ENCODE results near the gene IRS2.

IRS2 gene

DNA sequence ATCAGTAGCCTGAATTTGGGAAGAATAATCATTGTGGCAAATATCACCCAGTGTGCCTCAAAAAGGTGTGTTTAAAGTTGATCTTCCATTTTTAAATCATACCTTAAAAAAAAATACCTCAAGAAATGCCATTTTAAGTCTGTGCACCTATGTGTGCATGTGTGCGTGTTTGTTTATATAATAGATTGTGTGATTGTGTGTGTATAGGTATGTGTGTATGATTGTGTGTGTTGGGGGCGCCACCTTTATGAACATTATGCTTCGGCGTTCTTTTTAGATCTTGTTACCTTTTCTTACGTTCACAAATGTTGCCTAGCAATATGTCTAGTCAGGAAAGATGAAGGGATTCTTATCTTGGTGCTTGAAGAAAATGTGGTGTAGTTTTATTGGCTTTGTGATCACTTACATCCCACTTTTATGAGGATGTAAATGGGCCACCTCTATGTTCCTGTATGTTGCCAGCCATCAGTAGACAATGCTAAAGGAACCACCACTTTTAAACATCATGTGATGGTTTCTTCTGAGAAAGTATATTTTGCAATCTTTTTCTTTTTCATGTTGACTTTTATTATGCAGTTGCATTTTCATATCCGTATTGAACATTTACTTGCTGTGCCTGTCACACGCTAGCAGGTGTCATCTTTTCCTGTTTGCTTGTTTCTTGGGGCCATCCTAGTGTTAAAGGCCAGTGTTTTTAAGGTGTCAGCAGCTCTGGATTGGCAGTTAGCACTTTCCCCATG, 2.2 kb upstream of the IRS2 start:
- TF ChIP-seq GATA3 (IDR thresholded peaks at IDR 0.05; ENCODE audit: low read depth, low read length): no peak
- no peak for TF ChIP-seq GATA2 (IDR thresholded peaks at IDR 0.05; ENCODE audit: low read depth, low read length)

DNA sequence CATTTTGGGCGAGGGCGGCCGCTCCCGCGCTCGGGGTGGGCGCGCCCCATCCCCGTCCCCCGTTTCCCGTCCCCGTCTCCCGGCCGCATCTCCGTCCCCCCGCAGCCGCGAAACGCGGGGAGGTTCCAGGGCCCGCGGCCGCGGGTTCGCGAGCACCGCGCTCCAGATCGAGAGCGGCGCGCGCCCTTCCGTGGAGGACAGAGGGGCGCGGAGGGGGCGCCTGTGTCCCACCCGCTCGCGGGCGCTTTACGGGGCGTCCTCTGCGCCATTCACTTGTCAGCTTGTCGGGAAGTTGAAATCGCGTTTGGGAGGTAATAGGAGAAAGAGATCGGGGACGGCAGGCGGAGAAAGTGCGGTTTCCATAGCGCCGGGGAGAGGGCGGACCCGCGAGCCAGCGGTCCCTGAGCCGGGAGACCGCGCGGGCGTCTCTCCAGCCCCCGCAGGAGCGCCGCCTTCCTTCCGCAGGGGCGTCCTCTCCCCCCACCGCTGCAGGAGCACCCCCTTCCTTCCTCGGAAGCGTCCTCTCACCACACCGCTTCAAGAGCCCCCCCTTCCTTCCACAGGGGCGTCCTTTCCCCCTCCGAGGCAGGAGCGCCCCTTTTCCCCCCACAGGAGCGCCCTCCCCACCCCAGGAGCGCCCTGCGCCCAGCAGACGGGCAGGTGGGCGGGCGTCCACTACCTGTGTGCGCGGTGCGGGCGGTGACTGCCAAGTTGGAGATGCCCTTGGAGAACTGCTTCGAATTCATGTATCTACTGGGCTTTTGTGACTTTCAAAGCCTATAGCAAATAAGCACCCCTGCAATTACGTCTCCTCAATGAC, 962 bp upstream of the IRS2 start:
- TF ChIP-seq GATA2 (IDR thresholded peaks at IDR 0.05; ENCODE audit: low read depth, low read length) (no peak), GATA3 (IDR thresholded peaks at IDR 0.05; ENCODE audit: low read depth, low read length) (no peak)

DNA sequence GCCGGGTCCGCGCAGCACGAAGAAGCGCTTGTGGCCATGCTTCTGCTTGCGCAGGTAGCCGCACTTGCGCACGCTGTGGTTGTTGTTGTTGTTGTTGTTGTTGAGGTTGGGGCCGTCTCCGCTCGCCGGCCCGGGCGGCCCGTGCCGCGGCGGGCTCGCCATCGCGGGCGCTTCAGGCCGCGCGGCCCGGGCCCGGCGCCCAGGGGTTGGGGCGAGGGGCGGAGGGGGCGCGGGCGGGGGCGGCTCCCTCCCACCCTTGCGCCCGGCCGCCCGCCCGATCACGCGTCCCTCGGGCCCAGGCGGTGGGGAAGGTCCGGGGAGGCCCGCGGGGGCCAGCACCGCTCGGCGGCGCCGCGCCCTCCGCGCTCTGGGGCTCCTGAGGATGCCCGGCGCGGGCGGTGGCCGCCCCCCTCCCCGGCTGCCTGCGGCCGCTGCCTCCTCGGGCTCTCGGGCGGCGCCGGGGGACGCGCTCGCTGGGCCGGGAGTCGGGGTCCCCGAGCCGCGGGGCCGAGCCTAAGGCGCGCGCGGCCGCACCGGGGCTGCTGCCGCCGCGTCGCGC, 412 bp downstream of the IRS2 start:
- no peak for TF ChIP-seq GATA3 (IDR thresholded peaks at IDR 0.05; ENCODE audit: low read depth, low read length)
- no peak for TF ChIP-seq GATA2 (IDR thresholded peaks at IDR 0.05; ENCODE audit: low read depth, low read length)

DNA sequence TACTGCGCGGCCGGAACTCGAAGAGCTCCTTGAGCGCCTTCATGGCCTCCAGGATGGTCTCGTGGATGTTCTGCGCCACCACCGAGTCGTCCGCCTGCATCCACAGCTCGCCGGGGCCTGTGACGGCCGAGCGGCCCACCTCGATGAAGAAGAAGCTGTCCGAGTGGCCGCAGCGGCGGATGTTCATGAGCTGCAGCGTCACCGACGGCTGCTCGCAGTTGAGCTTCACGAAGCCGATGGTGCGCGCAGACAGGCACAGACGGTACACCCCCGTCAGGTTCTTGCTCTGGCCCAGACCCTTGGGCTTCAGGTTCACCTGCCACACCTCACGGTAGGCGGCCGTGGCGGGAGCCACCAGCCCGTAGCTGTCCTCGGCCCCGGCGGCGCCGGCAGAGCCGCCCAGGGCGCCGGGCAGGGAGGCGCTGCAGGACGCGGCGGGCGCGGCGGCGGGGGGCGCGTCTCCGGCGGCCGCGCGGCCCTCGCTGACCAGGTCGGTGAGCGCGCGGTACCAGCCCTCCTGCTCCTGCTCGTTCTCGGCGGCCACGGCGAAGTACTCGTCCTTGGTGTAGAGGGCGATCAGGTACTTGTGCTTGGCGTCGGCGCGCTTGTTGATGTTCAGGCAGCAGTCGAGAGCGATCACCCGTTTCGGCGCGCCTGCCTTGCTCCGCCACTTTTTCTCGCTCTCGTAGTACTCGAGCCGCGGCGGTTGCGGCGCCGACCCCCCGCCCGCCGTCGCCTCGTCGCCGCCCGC, 1.1 kb downstream of the IRS2 start:
- TF ChIP-seq GATA3 (IDR thresholded peaks at IDR 0.05; ENCODE audit: low read depth, low read length) (no peak), GATA2 (IDR thresholded peaks at IDR 0.05; ENCODE audit: low read depth, low read length) (no peak)

DNA sequence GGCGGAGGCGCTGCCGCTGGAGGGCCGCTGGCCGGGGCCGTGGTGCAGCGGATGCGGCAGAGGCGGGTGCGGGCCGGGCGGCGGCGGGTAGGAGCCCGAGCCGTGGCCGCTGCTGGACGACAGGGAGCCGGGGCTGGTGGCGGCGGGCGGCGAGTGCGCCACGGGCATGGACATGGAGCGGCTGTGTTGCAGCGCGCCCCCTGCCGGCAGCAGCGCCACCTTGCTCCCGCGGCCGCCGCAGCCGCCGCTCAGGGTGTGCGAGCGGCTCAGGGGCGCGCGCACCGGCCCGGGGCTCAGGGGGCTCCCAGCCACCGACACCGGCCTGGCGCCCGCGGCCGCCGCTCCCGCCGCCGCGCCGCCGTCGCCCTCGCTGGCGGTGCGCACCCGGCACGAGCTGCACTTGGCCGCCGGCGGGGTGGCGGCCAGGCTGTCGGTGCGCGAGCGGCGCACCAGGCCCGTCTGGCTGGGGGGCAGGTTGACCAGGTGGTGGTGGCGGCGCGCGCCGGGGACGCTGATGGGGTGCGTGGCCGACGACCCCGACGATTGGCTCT, 1.7 kb downstream of the IRS2 start:
- TF ChIP-seq GATA2 (IDR thresholded peaks at IDR 0.05; ENCODE audit: low read depth, low read length) (no peak), GATA3 (IDR thresholded peaks at IDR 0.05; ENCODE audit: low read depth, low read length) (no peak)

DNA sequence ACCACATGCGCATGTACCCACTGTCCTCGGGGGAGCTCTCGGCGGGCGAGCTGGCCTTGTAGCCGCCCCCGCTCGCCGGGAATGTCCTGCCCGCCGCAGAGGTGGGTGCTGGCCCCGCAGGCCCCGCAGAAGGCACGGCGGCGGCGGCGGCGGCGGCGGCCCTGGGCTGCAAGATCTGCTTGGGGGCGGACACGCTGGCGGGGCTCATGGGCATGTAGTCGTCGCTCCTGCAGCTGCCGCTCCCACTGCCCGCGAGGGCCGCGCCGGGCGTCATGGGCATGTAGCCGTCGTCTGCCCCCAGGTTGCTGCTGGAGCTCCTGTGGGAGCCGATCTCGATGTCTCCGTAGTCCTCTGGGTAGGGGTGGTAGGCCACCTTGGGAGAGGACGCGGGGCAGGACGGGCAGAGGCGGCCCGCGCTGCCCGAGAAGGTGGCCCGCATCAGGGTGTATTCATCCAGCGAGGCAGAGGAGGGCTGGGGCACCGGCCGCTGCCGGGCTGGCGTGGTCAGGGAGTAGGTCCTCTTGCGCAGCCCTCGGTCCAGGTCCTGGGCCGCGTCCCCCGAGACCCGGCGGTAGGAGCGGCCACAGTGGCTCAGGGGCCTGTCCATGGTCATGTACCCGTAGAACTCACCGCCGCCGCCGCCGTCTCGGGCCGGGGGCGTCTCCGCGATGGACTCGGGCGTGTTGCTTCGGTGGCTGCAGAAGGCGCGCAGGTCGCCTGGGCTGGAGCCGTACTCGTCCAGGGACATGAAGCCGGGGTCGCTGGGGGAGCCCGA, 2.4 kb downstream of the IRS2 start:
- TF ChIP-seq GATA3 (IDR thresholded peaks at IDR 0.05; ENCODE audit: low read depth, low read length): no peak
- no peak for TF ChIP-seq GATA2 (IDR thresholded peaks at IDR 0.05; ENCODE audit: low read depth, low read length)

DNA sequence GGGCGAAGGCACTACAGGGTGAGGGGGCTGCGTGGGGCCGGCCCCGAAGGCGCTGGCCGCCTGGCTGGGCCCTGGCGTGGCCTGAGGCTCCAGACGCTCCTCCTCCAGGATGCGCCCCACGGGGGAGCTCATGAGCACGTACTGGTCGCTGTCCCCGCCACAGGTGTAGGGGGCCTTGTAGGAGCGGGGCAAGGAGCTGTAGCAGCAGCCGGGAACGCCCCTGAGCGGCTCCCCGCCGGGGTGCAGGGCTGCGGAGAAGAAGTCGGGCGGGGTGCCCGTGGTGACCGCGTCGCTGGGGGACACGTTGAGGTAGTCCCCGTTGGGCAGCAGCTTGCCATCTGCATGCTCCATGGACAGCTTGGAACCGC, 3.0 kb downstream of the IRS2 start:
- no peak for TF ChIP-seq GATA3 (IDR thresholded peaks at IDR 0.05; ENCODE audit: low read depth, low read length)
- TF ChIP-seq GATA2 (IDR thresholded peaks at IDR 0.05; ENCODE audit: low read depth, low read length): no peak

DNA sequence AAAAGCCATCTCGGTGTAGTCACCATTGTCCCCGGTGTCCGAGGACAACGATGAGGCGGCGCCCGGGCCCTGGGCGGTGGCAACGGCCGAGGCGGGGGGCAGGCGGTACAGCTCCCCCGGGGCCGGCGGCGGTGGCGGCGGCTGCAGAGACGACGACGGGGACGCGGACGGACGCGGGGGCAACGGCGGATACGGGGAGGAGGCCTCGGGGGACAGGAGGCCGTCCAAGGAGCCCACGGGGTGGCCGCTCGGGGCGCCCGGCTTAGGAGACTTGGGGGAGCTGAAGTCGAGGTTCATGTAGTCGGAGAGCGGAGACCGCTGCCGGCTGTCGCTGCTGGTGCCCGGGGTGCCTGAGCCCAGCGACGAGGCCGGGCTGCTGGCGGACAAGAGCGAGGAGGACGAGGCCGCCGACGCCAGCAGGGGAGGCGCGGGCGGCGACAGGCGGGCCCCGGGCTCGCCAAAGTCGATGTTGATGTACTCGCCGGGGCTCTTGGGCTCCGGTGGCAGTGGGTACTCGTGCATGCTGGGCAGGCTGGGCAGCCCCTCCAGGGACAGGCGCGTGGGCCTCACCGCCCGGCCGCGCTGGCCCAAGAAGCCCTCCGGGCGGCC, 3.5 kb downstream of the IRS2 start:
- TF ChIP-seq GATA2 (IDR thresholded peaks at IDR 0.05; ENCODE audit: low read depth, low read length): no peak

DNA sequence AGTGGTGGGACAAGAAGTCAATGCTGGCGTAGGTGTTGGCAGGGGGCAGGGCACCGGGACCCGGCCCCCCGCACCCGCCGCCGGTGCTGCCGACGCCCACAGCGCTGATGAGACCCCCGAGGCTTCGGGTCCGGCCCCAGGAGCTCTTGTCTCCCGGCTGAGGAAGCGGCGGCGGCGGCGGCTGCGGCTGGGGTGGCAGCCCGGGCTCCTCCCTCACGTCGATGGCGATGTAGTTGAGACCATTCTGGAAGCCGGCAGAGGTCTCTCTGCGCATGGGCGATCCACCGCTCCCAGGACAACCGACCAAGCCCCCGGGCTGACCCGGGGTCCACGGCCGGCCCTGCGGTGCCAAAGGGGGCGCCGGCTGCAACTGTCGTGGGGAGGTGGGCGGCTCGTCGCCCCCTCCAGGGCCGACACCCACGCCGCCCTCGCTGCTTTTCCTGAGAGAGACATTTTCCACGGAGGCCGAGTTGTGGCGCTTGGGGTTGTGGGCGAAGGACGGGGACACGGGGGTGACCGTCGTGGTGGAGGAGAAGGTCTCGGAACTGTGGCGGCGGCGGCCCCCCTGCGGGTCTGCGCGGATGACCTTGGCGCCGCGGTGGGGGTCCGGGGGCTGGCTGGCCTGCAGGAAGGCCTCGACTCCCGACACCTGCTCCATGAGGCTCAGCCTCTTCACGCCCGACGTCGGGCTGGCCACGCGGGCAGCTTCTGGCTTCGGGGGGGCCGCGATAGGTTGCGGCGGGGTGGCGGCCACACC, 4.1 kb downstream of the IRS2 start:
- no peak for TF ChIP-seq GATA2 (IDR thresholded peaks at IDR 0.05; ENCODE audit: low read depth, low read length)
- no peak for TF ChIP-seq GATA3 (IDR thresholded peaks at IDR 0.05; ENCODE audit: low read depth, low read length)

DNA sequence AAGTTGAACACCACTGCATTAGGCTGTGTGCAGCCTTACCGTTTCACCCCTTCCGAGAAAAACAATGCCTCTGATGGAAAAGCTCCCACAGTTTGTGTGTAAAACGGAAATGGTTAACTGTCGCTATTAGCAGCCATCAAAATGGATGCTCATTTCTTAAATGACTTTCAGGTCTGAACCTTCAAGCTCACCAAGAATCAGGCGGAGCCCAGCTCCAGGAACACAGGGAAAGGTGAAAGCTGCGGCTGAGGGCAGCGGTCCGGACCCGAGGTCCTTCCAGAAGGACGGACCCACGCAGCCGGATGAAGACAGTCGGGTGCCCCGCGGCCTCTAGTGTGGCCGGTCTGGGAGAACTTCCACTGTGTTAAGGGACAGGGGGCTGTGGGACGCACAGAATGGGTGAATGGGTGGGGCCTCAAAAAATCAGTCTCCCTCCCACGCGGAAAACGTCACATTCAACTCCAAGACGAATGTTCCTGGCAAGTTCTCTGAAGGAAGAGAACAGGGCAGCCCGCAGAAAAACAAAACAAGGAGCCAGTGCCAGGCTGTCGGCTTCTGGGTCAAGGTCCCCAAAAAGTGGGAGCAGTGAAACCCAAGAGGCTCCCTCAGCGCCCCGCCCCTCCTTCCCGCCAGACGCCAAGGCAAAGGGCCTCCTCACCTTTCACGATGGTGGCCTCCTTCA, 4.9 kb downstream of the IRS2 start:
- TF ChIP-seq GATA2 (IDR thresholded peaks at IDR 0.05; ENCODE audit: low read depth, low read length) (no peak), GATA3 (IDR thresholded peaks at IDR 0.05; ENCODE audit: low read depth, low read length) (no peak)

DNA sequence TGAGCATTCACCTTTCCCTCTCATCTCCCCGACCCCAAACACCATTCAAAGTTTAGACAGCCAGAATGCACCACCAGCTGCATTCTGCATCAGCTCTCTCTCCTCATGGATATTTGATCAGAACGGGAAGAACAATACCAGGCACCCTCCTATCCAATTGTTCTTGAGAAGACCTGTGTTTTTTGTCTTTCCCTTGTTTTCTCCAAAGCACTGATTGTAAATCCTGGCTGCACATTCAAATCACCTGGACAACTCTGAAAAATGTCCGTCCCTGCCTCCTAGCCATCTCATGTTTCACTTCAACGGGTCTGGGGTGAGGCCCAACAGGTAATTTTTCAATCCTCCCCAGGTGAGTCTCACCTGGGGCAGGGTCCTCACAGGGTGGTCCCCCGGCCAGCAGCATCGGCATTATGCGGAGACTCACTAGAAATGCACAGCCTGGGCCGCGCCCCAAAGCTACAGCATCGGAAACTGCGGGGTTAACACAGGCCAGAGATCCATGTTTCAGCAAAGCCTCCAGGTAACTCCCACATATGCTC, 5.5 kb downstream of the IRS2 start:
- TF ChIP-seq GATA2 (IDR thresholded peaks at IDR 0.05; ENCODE audit: low read depth, low read length) (no peak), GATA3 (IDR thresholded peaks at IDR 0.05; ENCODE audit: low read depth, low read length) (no peak)
